GM18508 (cell line): ENCODE results near the gene IFNB1.
A peak's percentile ranks its signal among the peaks of the same experiment; 100 is the strongest.

Experiments
- ATAC-seq: cut with Tn5 transposase; IDR thresholded peaks from one replicate; pipeline ENCODE4 v1.9.1; 2021; ENCODE audit warnings: moderate number of reproducible peaks; ENCODE audit not compliant: insufficient read depth, unreplicated experiment

The IFNB1 gene

GRCh38 chr9:21075484-21075883, 2.3 kb downstream of the IFNB1 start:
- no peak for ATAC-seq

- no peak for ATAC-seq
Measured at GRCh38 chr9:21070906-21071305, 6.8 kb downstream of the IFNB1 start.

GRCh38 chr9:21070171-21070571, 7.6 kb downstream of the IFNB1 start:
- no peak for ATAC-seq

- ATAC-seq, result peak; percentile 79
Measured at GRCh38 chr9:21060919-21061561, 16.7 kb downstream of the IFNB1 start.

DNA sequence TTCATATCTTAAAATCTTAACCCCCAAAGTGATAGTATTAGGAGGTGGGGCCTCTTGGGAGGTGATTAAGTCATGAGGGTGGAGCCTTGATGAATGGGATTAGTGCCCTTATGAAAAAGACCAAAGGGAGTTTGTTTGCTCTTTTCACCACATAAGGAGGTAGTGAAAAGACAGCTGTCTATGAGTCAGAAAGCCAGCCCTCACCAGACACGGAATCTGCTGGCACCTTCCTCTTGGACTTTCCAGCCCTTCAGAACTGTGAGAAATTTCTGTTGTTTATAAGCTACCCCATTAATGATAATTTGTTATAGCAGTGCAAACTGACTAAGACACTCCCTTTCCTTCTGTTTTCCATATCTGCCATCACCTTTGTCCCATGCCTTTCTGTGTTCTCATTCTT, 20.8 kb downstream of the IFNB1 start:
- ATAC-seq, result no peak

GRCh38 chr9:21053851-21054250, 23.9 kb downstream of the IFNB1 start:
- no peak for ATAC-seq

DNA sequence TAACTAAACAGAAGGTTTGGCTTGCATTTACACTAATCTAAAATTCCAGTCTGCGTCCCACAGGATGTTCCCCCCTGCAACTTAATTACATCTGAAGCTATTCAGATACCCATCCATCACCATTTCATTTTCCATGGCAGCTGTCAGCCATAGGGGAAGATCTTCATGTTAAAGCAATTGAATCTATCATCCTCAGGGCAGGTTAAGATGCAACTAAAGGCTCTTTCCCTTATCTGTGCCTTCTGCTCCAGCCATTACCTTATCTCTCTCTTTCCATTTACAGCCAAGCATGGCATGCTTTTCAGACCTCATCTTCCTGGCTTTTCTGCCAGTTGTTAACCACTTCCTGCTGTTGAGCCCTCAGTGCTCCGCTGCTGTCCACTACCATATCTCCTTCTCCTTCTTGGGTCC, 30.5 kb downstream of the IFNB1 start:
- no peak for ATAC-seq

DNA sequence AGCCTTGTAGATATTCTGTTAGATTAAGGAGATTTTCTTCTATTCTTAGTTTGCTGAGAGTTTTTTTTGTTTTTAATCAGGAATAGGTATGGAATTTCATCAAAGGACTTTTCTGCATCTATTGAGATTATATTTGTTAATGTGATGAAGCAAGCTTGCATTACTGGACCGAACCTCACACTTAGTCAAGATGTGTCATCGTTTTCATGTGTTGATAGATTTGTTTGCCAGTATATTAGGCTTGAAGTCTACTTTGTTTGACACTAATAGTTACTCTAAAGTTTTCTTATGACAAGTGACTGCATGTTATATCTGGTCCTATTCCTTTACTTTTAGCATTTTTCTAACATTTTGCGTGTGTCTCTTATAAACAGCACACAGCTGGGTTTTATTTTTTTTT, 33.9 kb downstream of the IFNB1 start:
- no peak for ATAC-seq

DNA sequence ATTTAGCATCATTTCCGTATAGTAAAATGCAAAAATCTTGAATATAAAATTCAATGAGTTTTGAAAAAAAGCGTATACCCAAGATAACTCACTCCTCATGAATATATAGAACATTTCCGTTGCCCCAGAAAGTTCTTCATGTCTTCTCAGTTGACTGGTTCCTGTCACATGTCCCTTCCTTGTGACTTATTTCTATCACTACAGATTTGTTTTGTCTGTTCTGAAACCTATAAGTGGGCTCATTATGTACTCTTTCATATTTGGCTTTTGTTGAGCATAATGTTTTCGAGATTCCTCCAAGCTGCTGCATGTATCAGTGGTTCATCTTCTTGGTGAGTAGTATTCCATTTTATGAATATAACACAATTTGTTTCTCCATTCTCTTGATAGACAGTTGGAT, 35.3 kb downstream of the IFNB1 start:
- ATAC-seq, result no peak

DNA sequence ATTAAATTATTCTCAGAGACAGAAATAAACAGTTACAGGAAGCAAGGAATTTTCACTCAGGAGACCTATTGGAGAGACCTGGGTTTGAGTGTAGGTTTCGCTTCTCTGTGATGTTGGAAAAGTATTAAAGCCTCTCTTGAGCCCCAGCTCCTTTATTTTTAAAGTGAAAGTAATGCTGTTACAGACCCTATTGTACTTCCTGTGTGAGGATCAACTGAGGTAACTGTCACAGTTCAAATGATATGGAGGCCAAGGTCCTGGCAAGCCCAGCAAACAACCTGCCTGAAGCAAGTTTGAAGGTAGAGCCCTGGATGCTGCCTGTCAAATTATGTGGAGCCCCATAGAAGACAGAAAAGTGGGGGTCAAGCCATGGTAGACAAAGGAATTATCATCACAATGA, 38.4 kb downstream of the IFNB1 start:
- ATAC-seq, result no peak

DNA sequence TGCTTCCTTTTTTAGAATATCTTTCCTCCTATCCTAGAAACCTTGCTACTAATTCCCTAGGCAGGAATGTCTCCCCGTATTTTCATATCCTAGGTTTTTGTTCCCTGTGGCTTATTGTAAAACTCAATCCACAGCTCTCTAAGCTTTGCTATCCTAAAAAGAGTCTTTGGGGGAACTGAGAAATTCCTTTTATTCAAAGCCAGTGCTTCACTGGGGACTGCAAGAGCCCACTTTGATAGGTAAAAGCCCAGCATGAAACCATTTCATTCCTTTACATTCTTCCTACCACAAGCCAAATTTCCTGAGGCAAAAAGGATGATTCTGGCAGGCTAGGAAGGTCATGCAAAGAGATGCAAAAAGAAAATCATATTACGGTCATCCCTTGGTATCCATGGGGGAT, 40.5 kb downstream of the IFNB1 start:
- no peak for ATAC-seq

DNA sequence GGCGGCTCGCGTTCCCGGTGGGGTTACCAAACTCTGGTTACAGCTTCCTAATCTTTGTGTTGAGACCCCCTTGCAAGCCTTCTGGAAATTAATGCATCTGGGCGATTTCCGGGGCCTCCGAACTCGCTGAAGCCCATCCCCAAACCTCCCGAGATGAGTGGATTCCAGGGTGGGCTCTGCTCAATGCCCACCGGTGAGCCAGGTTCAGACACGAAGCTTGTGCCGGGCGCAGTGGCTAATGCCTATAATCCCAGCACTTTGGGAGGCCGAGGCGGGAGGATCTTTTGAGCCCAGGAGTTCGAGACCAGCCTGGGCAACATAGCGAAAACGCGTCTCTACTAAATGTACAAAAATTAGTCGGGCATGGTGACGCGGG, 45.9 kb downstream of the IFNB1 start:
- no peak for ATAC-seq

DNA sequence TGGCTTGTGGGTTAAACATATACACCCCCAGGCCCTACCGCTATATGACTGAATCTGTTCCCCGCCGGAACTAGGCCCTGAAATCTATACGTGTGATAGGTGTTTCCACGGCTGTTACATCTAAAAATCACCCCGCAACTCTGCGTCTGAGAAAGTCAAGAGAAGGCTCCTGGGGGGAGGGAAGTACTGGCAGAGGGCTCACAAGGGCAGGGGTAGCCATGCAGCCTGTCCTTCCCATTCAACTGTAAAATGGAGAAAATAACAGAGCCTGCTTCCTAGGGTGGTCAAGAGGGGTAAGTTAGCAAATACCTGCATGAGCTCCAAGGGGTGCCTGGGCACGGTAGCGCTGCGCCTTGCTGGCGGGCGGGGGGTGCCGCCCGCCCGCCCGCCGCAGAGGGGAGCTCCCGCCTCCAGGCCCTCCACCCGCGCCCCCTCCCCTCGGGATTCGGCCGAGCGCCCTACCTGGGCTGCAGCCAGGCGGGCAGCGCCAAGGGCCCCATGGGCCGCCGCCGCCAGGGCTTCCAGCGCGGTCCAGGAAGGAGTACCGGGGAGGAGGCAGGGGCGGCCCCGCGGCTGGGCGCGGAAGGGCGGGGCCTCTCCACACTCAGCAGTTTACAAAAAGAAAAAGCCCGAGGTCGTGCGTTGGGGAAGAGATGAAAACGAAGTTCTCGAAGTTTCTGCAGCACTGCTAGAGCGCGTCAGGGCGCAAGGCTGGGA, 46.5 kb downstream of the IFNB1 start, which contains the start of gene HACD4:
Gene HACD4 (minus strand): TSS at position 550 of the 717 bp plus-strand sequence. CDS start 50 bp downstream, at position 500.
- peak; percentile 37 for ATAC-seq

DNA sequence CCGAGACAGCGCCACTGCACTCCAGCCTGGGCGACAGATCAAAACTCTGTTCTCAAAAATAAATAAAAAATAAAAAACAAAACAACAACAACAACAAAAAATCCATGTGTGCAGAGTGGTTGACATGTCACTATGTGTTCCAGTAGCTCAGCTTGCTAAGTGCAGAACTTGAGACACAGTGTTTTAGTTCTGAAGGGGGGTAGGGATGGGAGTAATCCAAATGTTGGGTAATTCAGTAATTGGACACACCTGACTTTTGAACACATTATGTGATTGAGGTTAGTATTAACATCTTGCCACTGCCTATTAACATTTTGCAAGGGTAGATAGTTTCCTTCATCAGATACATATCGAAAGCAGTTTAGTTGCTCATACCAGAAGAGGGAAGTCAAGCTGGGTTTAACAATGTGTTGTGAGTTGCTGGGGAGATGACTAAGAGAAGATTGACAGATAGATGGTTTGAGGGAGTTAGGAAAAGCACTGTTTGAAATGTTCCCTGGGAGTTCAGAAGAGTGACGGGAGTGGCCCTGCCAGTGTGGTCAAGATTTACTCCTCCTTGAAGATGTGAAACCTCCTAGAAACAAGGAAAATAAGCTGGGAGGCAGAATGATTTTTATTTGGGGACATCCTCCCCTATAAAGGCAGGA, 47.2 kb downstream of the IFNB1 start:
- peak; percentile 87 for ATAC-seq

GRCh38 chr9:21029661-21030060, 48.1 kb downstream of the IFNB1 start:
- ATAC-seq, result no peak

GRCh38 chr9:21028466-21028865, 49.3 kb downstream of the IFNB1 start:
- no peak for ATAC-seq

DNA sequence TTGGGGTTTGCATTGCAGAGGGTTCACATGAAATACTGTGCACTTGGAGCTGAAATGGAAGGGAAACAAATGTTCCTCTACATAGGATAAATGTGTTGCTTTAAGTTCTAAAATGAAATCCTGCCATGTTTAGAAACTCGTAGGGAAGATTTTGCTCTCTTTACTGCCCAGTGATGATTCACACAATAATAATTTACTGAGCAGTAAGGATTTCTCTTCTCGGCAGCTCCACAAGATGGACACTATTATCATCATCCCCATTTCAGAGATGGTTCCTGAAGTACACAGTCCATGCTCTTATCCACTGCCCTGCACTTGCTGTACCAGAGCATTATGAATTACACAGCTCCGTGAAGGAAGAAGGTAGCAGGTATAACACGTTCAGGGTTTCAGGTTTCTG, 50.4 kb downstream of the IFNB1 start:
- no peak for ATAC-seq
